Trophoblast cell (in vitro differentiated cells and primary cell): ENCODE data around the gene GRHPR.
"Not testable (repeated sequence)": the region's sequence is repeated elsewhere in the genome, so short reads cannot be mapped to it uniquely, and the experiment has no call there.

Source experiments
- DNase-seq, 2 donors: peaks; one replicate each; pipeline ENCODE4 v3.0.0-alpha.2; 2016
- H2AFZ ChIP-seq: 2 replicates; pipeline ENCODE4 v1.6.1; 2013; ENCODE audit warnings: low read length, moderate library complexity, mild to moderate bottlenecking; ENCODE audit not compliant: insufficient read depth, poor library complexity
- H2AK5ac ChIP-seq: 2 replicates; pipeline ENCODE4 v1.6.1; 2013; ENCODE audit warnings: mild to moderate bottlenecking, low read length
- H2BK120ac ChIP-seq: 2 replicates; pipeline ENCODE4 v1.6.1; 2013; ENCODE audit warnings: low read length, mild to moderate bottlenecking, moderate library complexity; ENCODE audit not compliant: insufficient read depth, poor library complexity
- H2BK12ac ChIP-seq: 2 replicates; pipeline ENCODE4 v1.6.1; 2013; ENCODE audit warnings: mild to moderate bottlenecking, low read length, moderate library complexity
- H2BK5ac ChIP-seq: 2 replicates; pipeline ENCODE4 v1.6.1; 2013; ENCODE audit warnings: low read length, low read depth, moderate library complexity, mild to moderate bottlenecking; ENCODE audit not compliant: poor library complexity
- H3K14ac ChIP-seq: 2 replicates; pipeline ENCODE4 v1.6.1; 2013; ENCODE audit warnings: mild to moderate bottlenecking, low read length
- H3K18ac ChIP-seq: 2 replicates; pipeline ENCODE4 v1.6.1; 2013; ENCODE audit warnings: mild to moderate bottlenecking, low read length
- H3K23ac ChIP-seq: 2 replicates; pipeline ENCODE4 v1.6.1; 2013; ENCODE audit warnings: low read length
- H3K27ac ChIP-seq: 2 replicates; pipeline ENCODE4 v1.5.1; 2013; ENCODE audit warnings: low read depth, mild to moderate bottlenecking, inconsistent platforms, low read length, moderate library complexity
- H3K27me3 ChIP-seq: 2 replicates; pipeline ENCODE4 v1.6.1; 2013; ENCODE audit warnings: inconsistent platforms, mild to moderate bottlenecking, low read length, moderate library complexity; ENCODE audit not compliant: insufficient read depth
- H3K36me3 ChIP-seq, 2 experiments: 1 replicate in 1 of 2; 2 replicates in 1 of 2; pipeline ENCODE4 v1.6.1; 2013; ENCODE audit warnings: low read length in 2 of 2, mild to moderate bottlenecking in 2 of 2, moderate library complexity in 1 of 2; ENCODE audit not compliant: insufficient read depth in 2 of 2, control insufficient read depth in 1 of 2
- H3K4ac ChIP-seq: 2 replicates; pipeline ENCODE4 v1.6.1; 2013; ENCODE audit warnings: low read depth, mild to moderate bottlenecking, low read length, moderate library complexity
- H3K4me1 ChIP-seq, 2 experiments: 1 replicate in 1 of 2; 2 replicates in 1 of 2; pipeline ENCODE4 v1.6.1; 2013; ENCODE audit warnings: low read length in 2 of 2, mild to moderate bottlenecking in 2 of 2, moderate library complexity in 1 of 2; ENCODE audit not compliant: insufficient read depth in 2 of 2, control insufficient read depth in 1 of 2
- H3K4me2 ChIP-seq: 2 replicates; pipeline ENCODE4 v1.6.1; 2013; ENCODE audit warnings: inconsistent platforms, mild to moderate bottlenecking, low read length, moderate library complexity
- H3K4me3 ChIP-seq: 2 replicates; pipeline ENCODE4 v1.5.1; 2013; ENCODE audit warnings: mild to moderate bottlenecking, low read depth, low read length, inconsistent platforms
- H3K79me1 ChIP-seq: one replicate; pipeline ENCODE4 v1.6.1; 2013; ENCODE audit warnings: low read length
- H3K79me2 ChIP-seq: 2 replicates; pipeline ENCODE4 v1.6.1; 2013; ENCODE audit warnings: low read length, mild to moderate bottlenecking; ENCODE audit not compliant: control insufficient read depth, insufficient read depth, poor library complexity
- H3K9ac ChIP-seq: 2 replicates; pipeline ENCODE4 v1.6.1; 2013; ENCODE audit warnings: mild to moderate bottlenecking, low read length
- H3K9me3 ChIP-seq: 2 replicates; pipeline ENCODE4 v1.6.1; 2013; ENCODE audit warnings: low read depth, mild to moderate bottlenecking, control low read depth, inconsistent platforms, low read length; ENCODE audit not compliant: insufficient read depth
- H4K12ac ChIP-seq: 2 replicates; pipeline ENCODE4 v1.6.1; 2013; ENCODE audit warnings: low read depth, mild to moderate bottlenecking, low read length, moderate library complexity
- H4K8ac ChIP-seq: 2 replicates; pipeline ENCODE4 v1.6.1; 2013; ENCODE audit warnings: low read depth, mild to moderate bottlenecking, low read length, moderate library complexity
- H4K91ac ChIP-seq: one replicate; pipeline ENCODE4 v1.6.1; 2013; ENCODE audit warnings: low read depth, mild to moderate bottlenecking, low read length, moderate library complexity
- WGBS: extraction: QIAGEN DNeasy Blood & Tissue Kit; methylation state at CpG from one replicate; pipeline ENCODE4 v1.1.7; 2013; ENCODE audit warnings: missing lambda C conversion rate; ENCODE audit not compliant: insufficient read length, insufficient coverage; ENCODE audit errors: extremely low coverage; 5-methylcytosine and 5-hydroxymethylcytosine counted together

GRHPR gene

GRCh38 chr9:37474438-37474837 is 51.9 kb downstream of the GRHPR start:
- Histone ChIP-seq H3K27me3 (no peaks in the 10 kb centered on the region), H4K8ac (no peak overlapping the region), H3K4me3 (no peak overlapping the region), H3K18ac (no peak overlapping the region), H2BK120ac (no peak overlapping the region), H3K4ac (no peak overlapping the region), H4K91ac (no peak overlapping the region), H2AK5ac (no peak overlapping the region), H2AFZ (no peak overlapping the region), H2BK12ac (no peak overlapping the region), H3K23ac (no peak overlapping the region), H3K36me3 (peaks cover 0 to 2% of the 10 kb centered on the region in 2 experiments), H3K9me3 (peaks cover 1% of the 10 kb centered on the region), H3K9ac (no peak overlapping the region), H3K14ac (no peak overlapping the region), H2BK5ac (no peak overlapping the region), H3K4me1 (peaks cover 4% of the 10 kb centered on the region in 2 experiments), H3K27ac (no peak overlapping the region), H3K4me2 (no peak overlapping the region), H4K12ac (no peak overlapping the region), H3K79me1 (peaks cover 9% of the 10 kb centered on the region), H3K79me2 (peaks cover 3% of the 10 kb centered on the region)
- no peak for DNase-seq
- WGBS: no CpG with 5 or more reads among the region's 3 CpGs

GRCh38 chr9:37476930-37477329 is 54.4 kb downstream of the GRHPR start:
- Histone ChIP-seq H2BK5ac (no peak overlapping the region), H3K36me3 (peaks cover 0 to 2% of the 10 kb centered on the region in 2 experiments), H4K12ac (no peak overlapping the region), H3K4me1 (peaks cover under 1 to 1% of the 10 kb centered on the region in 2 experiments), H3K4me3 (no peak overlapping the region), H4K91ac (no peak overlapping the region), H3K79me1 (peaks cover 4% of the 10 kb centered on the region), H2AK5ac (no peak overlapping the region), H3K4ac (no peak overlapping the region), H3K79me2 (peaks cover under 1% of the 10 kb centered on the region), H3K27ac (no peak overlapping the region), H3K4me2 (no peak overlapping the region), H3K23ac (no peak overlapping the region), H2BK120ac (no peak overlapping the region), H2AFZ (no peak overlapping the region), H3K27me3 (no peaks in the 10 kb centered on the region), H3K9ac (no peak overlapping the region), H2BK12ac (no peak overlapping the region), H3K14ac (no peak overlapping the region), H3K9me3 (peaks cover 1% of the 10 kb centered on the region), H4K8ac (no peak overlapping the region), H3K18ac (no peak overlapping the region)
- DNase-seq: no peak
- no CpG with 5 or more reads among the region's 11 CpGs for WGBS

GRCh38 chr9:37477443-37477842 is 54.9 kb downstream of the GRHPR start:
- H3K9me3 ChIP-seq, H2BK12ac ChIP-seq, H3K27ac ChIP-seq, H2BK120ac ChIP-seq, H4K12ac ChIP-seq, H2AFZ ChIP-seq, H3K9ac ChIP-seq, H2BK5ac ChIP-seq, H3K79me1 ChIP-seq, H2AK5ac ChIP-seq, H3K18ac ChIP-seq, H4K8ac ChIP-seq, H3K23ac ChIP-seq, H3K27me3 ChIP-seq, H3K79me2 ChIP-seq, H3K4me2 ChIP-seq, DNase-seq, H3K14ac ChIP-seq, H3K36me3 ChIP-seq, H3K4ac ChIP-seq, H3K4me1 ChIP-seq, H4K91ac ChIP-seq, H3K4me3 ChIP-seq: not testable (repeated sequence)
- WGBS: no CpG with 5 or more reads among the region's 4 CpGs

- H3K79me1 ChIP-seq, DNase-seq, H3K9me3 ChIP-seq, H3K4ac ChIP-seq, H3K27me3 ChIP-seq, H2BK120ac ChIP-seq, H3K36me3 ChIP-seq, H2AK5ac ChIP-seq, H2BK12ac ChIP-seq, H4K12ac ChIP-seq, H3K79me2 ChIP-seq, H3K18ac ChIP-seq, H3K4me2 ChIP-seq, H3K9ac ChIP-seq, H2BK5ac ChIP-seq, H3K23ac ChIP-seq, H3K4me3 ChIP-seq, H4K91ac ChIP-seq, H4K8ac ChIP-seq, H3K14ac ChIP-seq, H3K27ac ChIP-seq, H3K4me1 ChIP-seq, H2AFZ ChIP-seq: not testable (repeated sequence)
- no CpG with 5 or more reads among the region's 5 CpGs for WGBS
Measured at GRCh38 chr9:37477987-37478619, 55.6 kb downstream of the GRHPR start.
